ENCODE results near the gene DNM3.

DNM3 gene

DNA sequence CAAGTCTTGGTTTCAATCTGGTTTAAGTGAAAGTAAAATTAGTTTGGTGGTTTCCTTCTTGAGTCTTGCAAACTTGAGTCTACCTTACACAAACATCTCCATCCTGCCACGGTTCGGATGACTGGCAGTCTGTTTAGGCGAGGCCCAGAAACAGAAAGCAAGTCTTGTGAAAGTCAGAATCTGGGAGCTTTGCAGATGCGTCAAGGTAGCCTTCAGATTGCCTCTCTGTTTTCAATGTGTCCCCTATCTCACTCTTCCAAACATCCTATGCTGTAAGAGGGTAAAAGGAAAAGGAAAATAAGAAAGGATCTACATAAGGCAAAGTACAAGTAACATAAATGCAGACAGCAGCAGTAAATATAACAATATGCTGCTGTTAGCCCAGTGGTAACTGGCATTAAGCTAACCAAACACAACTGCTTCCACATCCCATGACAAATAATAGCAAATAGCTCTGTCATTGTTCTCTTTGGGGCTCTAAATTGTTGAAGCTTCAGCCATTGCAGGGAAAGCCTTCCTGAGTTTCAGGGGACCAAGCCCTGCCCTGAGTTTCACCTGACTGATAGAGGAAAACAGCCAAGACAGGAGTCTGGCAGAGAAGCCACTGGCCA lies 552.9 kb downstream of the DNM3 start:
- Histone ChIP-seq H3K27ac (ENCODE audit: low read depth, low read length) (peak overlapping the region; percentile 93), H3K4me3 (ENCODE audit: insufficient read depth, low read length, poor library complexity, severe bottlenecking) (peak overlapping the region; percentile 12), H3K9me2 (replicated peaks; ENCODE audit: insufficient read depth, low read length) (no peaks in the 10 kb centered on the region), H3K79me2 (ENCODE audit: insufficient read depth, low read length) (no peaks in the 10 kb centered on the region), H2AFZ (ENCODE audit: low read depth, low read length, severe bottlenecking) (peak overlapping the region; percentile 50), H3K4me2 (ENCODE audit: low read depth, low read length, poor library complexity, severe bottlenecking) (peak overlapping the region; percentile 86), H3K36me3 (ENCODE audit: low read length) (no peaks in the 10 kb centered on the region), H4K20me1 (ENCODE audit: low read depth, low read length) (no peaks in the 10 kb centered on the region), H3K9me3 (ENCODE audit: insufficient read depth, low read length) (no peaks in the 10 kb centered on the region), H3F3A (ENCODE audit: insufficient read depth) (peaks cover 26% of the 10 kb centered on the region; the same call in 1 of the 2 replicates), H3K27me3 (ENCODE audit: low read length) (no peaks in the 10 kb centered on the region), H3K9ac (ENCODE audit: low read length) (peak overlapping the region; percentile 37)
- no peak for TF ChIP-seq EZH2phosphoT487 (conservative IDR thresholded peaks at IDR 0.05; ENCODE audit: low read length)
- TF ChIP-seq, protein P1, sequence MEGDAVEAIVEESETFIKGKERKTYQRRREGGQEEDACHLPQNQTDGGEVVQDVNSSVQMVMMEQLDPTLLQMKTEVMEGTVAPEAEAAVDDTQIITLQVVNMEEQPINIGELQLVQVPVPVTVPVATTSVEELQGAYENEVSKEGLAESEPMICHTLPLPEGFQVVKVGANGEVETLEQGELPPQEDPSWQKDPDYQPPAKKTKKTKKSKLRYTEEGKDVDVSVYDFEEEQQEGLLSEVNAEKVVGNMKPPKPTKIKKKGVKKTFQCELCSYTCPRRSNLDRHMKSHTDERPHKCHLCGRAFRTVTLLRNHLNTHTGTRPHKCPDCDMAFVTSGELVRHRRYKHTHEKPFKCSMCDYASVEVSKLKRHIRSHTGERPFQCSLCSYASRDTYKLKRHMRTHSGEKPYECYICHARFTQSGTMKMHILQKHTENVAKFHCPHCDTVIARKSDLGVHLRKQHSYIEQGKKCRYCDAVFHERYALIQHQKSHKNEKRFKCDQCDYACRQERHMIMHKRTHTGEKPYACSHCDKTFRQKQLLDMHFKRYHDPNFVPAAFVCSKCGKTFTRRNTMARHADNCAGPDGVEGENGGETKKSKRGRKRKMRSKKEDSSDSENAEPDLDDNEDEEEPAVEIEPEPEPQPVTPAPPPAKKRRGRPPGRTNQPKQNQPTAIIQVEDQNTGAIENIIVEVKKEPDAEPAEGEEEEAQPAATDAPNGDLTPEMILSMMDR (IDR thresholded peaks at IDR 0.05; ENCODE audit: insufficient read depth, low read length, poor library complexity, severe bottlenecking): no peak

- Histone ChIP-seq H3F3A (ENCODE audit: insufficient read depth) (peaks cover 26% of the 10 kb centered on the region; the same call in 1 of the 2 replicates), H3K27me3 (ENCODE audit: low read length) (no peaks in the 10 kb centered on the region), H3K79me2 (ENCODE audit: insufficient read depth, low read length) (no peaks in the 10 kb centered on the region), H3K9ac (ENCODE audit: low read length) (peak overlapping the region; percentile 37), H3K27ac (ENCODE audit: low read depth, low read length) (peak overlapping the region; percentile 93), H4K20me1 (ENCODE audit: low read depth, low read length) (no peaks in the 10 kb centered on the region), H3K9me3 (ENCODE audit: insufficient read depth, low read length) (no peaks in the 10 kb centered on the region), H3K36me3 (ENCODE audit: low read length) (no peaks in the 10 kb centered on the region), H3K4me3 (ENCODE audit: insufficient read depth, low read length, poor library complexity, severe bottlenecking) (no peak overlapping the region), H2AFZ (ENCODE audit: low read depth, low read length, severe bottlenecking) (peak overlapping the region; percentile 50), H3K9me2 (replicated peaks; ENCODE audit: insufficient read depth, low read length) (no peaks in the 10 kb centered on the region), H3K4me2 (ENCODE audit: low read depth, low read length, poor library complexity, severe bottlenecking) (peak overlapping the region; percentile 86)
- TF ChIP-seq EZH2phosphoT487 (conservative IDR thresholded peaks at IDR 0.05; ENCODE audit: low read length): no peak
- TF ChIP-seq, protein P1 (IDR thresholded peaks at IDR 0.05; ENCODE audit: insufficient read depth, low read length, poor library complexity, severe bottlenecking): no peak
Measured at GRCh38 chr1:172394811-172395210, 553.5 kb downstream of the DNM3 start.

- H3K4me3 ChIP-seq (ENCODE audit: insufficient read depth, low read length, poor library complexity, severe bottlenecking): no peak overlapping the region
- H3K27me3 ChIP-seq (ENCODE audit: low read length): no peaks in the 10 kb centered on the region
- no peaks in the 10 kb centered on the region for H4K20me1 ChIP-seq (ENCODE audit: low read depth, low read length)
- peaks cover 22% of the 10 kb centered on the region; the same call in 1 of the 2 replicates for H3F3A ChIP-seq (ENCODE audit: insufficient read depth)
- H3K36me3 ChIP-seq (ENCODE audit: low read length): no peaks in the 10 kb centered on the region
- H3K9me2 ChIP-seq (replicated peaks; ENCODE audit: insufficient read depth, low read length): no peaks in the 10 kb centered on the region
- no peaks in the 10 kb centered on the region for H3K9me3 ChIP-seq (ENCODE audit: insufficient read depth, low read length)
- H3K27ac ChIP-seq (ENCODE audit: low read depth, low read length): no peak overlapping the region
- no peaks in the 10 kb centered on the region for H3K79me2 ChIP-seq (ENCODE audit: insufficient read depth, low read length)
- H3K4me2 ChIP-seq (ENCODE audit: low read depth, low read length, poor library complexity, severe bottlenecking): no peak overlapping the region
- no peak for TF ChIP-seq EZH2phosphoT487 (conservative IDR thresholded peaks at IDR 0.05; ENCODE audit: low read length)
- TF ChIP-seq, protein P1 (IDR thresholded peaks at IDR 0.05; ENCODE audit: insufficient read depth, low read length, poor library complexity, severe bottlenecking): no peak
- H2AFZ ChIP-seq (ENCODE audit: low read depth, low read length, severe bottlenecking): no peak overlapping the region
- no peak overlapping the region for H3K9ac ChIP-seq (ENCODE audit: low read length)
Measured at GRCh38 chr1:172395576-172395975, 554.3 kb downstream of the DNM3 start.
